ENCODE measurements around the gene IKZF4.
"Not testable (repeated sequence)": the region's sequence is repeated elsewhere in the genome, so short reads cannot be mapped to it uniquely, and the experiment has no call there.

DNA sequence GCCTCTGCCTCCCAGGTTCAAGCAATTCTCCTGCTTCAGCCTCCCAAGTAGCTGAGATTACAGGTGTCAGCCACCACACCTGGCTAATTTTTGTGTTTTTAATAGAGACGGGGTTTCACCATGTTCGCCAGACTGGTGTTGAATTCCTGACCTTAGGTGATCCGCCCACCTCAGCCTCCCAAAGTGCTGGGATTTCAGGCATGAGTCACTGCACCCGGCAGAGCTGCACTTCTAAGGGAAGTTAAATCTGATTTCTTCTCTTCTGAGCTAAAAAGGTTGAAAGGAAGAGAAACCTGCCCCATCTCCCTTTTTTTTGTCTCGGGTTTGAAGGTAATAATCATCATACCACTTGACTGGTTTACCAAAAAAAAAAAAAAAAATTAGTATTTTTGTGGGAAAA, 39.0 kb upstream of the IKZF4 start:
- TF ChIP-seq CTCF (IDR thresholded peaks at IDR 0.05); ZNF121 (CRISPR knock-in tag; IDR thresholded peaks at IDR 0.05); MAX (CRISPR knock-in tag; IDR thresholded peaks at IDR 0.05); USF1 (CRISPR knock-in tag; IDR thresholded peaks at IDR 0.05); TEAD4 (CRISPR knock-in tag; IDR thresholded peaks at IDR 0.05); FOXJ3 (CRISPR knock-in tag; IDR thresholded peaks at IDR 0.05; ENCODE audit: borderline replicate concordance); PRDM15 (CRISPR knock-in tag; IDR thresholded peaks at IDR 0.05); CBFB (CRISPR knock-in tag; IDR thresholded peaks at IDR 0.05; ENCODE audit: low read depth); ZBTB21 (CRISPR knock-in tag; IDR thresholded peaks at IDR 0.05; ENCODE audit: borderline replicate concordance); SOX15 (CRISPR knock-in tag; IDR thresholded peaks at IDR 0.05); ESRRA (CRISPR knock-in tag; IDR thresholded peaks at IDR 0.05; ENCODE audit: borderline replicate concordance); SMAD4 (CRISPR knock-in tag; IDR thresholded peaks at IDR 0.05): not testable (repeated sequence)

Data from WTC11 (cell line).